ENCODE measurements around the gene WDR59.
"Not testable (repeated sequence)": the region's sequence is repeated elsewhere in the genome, so short reads cannot be mapped to it uniquely, and the experiment has no call there.

Gene WDR59

DNA sequence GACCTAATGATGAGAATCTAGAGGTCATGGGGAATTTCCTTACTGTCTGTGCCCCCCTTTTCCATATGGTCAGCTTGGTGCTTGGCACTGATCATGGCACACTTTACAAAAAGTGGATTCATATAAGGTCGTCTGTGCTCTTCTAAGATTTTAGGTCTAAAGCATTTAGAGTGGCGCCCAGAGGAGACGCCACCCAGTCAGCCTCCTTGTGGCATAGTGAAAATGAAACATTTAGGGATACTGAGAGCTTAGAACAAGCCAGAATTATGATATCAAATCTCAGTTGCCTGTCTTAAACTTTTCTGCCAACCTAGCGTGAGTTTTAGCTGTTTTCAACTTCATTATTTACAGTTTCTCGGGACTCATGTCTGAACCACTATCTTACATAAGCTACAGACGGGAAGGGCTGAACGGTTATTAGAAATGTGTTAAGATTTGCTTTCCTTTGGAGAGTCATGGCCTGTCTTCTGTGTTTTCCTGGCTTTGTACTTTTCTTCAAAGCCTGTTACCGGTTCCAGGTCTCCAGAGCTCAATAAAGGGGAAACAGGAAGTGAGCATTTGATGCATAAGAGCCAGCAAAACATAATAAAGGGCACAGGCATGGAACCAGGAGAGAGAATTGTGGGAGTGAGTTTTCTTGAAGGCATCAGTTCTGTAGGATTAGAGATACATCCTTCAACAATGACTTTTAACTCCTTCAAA is 27.6 kb upstream of the WDR59 start:
- no peak for DNase-seq (ENCODE audit: low spot score)

DNA sequence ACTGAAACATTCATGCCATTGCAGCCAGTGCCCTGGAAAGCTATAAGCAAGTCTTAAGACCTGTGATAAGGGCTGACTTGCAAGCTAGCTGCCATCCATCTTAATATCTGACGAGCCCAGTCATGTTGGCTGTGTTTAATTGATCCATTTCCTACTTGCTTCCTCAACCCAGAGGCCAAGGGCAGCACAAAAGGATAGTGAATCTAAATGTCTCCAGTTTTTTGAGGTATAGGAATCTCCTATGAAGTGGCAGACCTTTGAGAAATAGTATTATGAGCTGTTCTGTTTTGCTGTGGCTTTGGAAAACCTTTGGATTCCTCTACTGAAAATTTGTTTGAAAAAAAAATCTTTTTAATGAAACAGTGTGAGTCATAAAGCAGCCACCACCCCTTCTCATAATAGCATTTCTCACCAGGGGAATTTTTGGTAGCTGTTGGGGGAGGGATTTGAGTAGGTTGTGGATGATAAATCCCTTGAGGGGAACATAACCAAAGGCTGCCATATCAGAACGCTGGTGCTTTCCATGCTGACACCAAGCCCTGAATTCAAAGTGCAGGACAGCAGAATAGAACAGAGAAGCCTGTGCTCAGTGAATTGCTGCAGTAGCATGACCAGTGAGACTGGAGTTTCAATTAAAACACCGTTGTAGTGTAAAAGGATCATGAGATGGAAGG is 26.8 kb upstream of the WDR59 start:
- peak; percentile 60 for DNase-seq (ENCODE audit: low spot score)

DNA sequence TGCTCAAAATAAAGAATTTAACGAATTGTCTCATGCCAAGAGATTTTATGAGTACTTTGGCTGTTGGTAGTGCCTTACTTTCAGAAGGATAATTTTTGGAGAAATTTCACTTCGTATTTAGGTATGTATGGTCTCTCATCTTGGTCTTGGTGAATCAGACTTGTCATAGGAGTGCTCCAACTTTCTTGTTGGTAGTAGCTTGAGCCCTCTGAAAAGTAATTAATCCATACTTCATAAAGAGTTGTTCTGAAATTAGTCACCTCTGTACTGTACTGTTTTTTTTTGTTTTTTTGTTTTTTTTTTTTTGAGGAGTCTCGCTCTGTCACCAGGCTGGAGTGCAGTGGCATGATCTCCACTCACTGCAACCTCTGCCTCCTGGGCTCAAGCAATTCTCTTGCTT is 25.5 kb upstream of the WDR59 start:
- no peak for DNase-seq (ENCODE audit: low spot score)

DNA sequence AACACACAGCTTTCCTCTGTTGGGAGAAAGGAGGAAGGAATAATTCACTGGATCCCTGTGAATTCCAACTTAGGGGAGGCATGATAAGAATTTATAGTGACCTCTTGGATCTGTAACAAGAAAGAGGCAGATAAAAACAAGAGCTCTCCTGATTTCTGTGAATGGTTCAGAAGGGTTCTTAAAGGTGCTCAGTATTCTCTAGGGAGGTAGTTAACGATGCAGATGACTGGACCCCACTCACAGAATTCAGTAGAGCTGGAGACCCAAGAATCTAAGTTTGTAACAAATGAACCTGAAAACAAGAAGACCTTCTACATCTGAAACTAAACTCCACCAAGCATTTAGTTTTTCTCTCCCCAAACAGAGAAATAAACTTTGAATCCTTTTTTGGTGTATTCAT is 22.5 kb upstream of the WDR59 start:
- DNase-seq (ENCODE audit: low spot score), result no peak

DNA sequence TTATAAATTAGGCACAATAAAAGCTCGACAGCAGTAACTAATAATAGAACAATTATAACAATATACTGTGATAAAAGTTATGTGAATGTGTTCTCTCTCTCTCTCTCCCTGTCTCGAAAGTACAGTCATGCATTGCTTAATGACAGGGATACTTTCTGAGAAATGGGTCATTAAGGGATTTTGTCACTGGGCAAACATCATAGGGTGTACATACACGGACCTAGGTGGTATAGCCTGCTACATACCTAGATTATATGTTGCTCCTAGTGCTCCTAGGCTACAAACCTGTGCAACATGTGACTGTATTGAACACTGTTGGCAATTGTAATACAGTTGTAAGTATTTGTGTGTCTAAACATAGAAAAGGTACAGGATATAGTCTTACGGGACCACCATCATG is 20.8 kb upstream of the WDR59 start:
- DNase-seq (ENCODE audit: low spot score), result no peak

DNA sequence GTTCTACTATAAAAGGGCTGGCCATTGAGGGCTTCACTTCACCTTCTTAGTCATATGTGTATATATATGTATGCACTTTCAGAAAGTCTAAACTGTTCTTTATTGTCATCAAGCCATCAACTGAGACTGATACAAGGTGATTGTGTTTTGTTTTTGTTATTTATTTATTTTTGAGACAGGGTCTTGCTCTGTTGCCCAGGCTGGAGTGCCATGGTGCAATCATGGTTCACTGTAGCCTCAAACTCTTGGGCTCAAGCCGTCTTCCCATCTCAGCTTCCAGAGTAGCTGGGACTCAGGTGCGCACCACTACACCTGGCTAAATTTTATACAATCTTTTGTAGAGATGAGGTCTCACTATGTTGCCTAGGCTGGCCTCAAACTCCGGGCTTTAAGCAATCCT is 19.5 kb upstream of the WDR59 start:
- no peak for DNase-seq (ENCODE audit: low spot score)

DNA sequence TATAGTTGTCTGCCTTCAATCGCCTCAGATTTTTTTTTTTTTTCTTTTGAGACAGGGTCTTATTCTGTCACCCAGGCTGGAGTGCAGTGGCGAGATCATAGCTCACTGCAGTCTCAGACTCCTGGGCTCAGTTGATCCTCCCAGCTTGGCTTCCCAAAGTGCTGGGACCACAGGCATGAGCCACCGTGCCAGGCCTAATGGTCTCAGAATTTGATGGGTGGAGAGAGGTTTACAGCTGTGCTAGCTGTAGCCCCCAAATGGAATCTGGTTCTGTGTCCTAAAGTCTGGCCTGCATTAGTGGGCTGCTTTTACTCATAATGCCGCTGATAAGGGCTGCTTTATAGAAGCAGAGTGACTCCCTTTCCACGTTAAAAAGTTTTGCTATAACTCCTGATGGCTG is 19.0 kb upstream of the WDR59 start:
- no peak for DNase-seq (ENCODE audit: low spot score)

DNA sequence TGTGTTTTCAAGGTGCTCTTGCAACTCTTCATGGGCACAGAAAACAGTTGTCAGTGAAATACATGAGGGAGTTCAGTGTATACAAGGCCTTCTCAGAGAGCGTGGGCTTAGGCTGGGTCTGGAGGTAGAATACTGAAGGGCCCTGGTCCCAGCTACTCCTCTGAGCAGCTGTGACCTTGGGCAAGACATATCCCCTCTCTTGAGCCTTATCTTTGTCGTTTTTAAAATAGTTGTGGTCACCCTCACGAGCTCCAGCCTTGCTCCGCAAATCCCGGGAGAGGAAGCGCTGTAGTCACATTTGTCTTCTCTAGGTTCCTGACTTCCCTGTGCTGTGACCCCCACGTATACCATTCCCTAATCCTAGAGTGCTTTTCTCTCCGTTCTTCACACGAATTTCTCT is 17.6 kb upstream of the WDR59 start:
- DNase-seq (ENCODE audit: low spot score), result no peak

DNA sequence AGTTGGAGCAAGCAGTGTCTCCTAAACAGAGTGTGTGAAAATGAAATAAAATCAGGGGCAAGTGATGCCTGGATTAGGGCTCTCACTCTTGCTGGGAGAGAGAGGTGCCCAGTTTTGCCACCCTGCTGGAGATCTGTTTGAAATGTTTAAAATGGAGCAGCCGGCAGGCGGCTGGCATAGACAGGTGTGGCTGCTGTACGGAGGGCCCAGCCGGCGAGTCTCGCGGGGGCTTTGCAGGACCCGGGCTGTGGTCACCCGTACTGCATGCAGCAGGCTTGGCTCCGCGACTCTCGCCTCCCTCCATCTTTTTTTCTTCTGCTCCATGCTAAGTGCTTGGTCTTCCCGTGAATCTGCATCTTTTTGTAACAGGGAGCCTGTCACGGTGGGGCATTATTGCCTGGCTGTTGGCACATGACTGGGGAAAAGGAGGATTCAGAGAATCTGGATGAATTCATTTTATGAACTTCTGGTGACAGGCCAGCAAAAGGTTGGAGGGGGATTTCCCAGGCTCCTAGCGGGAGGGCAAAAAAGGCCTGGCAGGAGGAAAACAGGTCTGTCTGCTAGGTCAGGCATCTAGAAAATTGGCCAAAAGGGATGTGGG is 15.7 kb upstream of the WDR59 start:
- no peak for DNase-seq (ENCODE audit: low spot score)

DNA sequence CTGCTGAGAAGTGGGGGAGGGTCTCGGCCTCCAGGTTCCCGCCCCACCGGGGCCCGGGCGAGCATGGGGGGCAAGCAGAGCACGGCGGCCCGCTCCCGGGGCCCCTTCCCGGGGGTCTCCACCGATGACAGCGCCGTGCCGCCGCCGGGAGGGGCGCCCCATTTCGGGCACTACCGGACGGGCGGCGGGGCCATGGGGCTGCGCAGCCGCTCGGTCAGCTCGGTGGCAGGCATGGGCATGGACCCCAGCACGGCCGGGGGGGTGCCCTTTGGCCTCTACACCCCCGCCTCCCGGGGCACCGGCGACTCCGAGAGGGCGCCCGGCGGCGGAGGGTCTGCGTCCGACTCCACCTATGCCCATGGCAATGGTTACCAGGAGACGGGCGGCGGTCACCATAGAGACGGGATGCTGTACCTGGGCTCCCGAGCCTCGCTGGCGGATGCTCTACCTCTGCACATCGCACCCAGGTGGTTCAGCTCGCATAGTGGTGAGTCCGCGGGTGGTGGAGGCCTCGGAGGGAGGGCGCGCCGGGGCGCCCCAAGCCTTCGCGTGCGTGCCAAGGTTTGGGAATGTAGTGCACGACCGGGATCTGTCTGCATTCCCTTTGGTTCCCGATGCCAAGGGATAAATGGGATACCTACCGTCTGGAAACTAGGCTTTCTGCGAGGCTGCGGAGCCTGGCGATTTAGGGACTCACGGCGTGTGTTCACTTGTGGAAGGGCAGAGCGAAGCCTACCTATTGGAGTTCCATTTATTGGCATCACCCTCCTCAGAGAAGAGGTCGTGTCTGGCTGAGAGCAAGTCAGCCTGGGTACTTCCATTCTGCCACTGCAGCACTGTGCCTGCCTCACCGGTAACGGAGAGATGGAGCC is 14.9 kb upstream of the WDR59 start:
- no peak for DNase-seq (ENCODE audit: low spot score)

DNA sequence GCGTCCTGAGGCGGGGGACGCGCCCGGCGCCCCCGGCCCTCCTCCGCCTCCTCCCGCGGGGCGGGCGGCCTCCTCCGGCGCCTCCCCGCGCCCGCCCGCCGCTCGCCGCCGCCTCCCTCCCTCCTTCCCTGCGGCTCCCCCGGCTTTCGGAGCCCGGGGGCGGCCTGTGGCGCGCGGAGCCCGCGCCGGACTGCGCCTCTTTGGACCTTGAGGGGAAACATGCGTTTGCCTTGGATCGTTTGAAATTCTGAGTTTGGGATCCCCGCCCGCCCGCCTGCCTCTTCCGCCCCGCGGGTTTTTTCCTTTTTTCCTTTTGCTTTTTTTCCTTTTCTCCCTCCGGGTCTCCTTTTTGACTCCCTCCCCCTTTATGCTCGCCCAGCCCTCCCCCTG is 14.3 kb upstream of the WDR59 start:
- DNase-seq (ENCODE audit: low spot score), result no peak

DNA sequence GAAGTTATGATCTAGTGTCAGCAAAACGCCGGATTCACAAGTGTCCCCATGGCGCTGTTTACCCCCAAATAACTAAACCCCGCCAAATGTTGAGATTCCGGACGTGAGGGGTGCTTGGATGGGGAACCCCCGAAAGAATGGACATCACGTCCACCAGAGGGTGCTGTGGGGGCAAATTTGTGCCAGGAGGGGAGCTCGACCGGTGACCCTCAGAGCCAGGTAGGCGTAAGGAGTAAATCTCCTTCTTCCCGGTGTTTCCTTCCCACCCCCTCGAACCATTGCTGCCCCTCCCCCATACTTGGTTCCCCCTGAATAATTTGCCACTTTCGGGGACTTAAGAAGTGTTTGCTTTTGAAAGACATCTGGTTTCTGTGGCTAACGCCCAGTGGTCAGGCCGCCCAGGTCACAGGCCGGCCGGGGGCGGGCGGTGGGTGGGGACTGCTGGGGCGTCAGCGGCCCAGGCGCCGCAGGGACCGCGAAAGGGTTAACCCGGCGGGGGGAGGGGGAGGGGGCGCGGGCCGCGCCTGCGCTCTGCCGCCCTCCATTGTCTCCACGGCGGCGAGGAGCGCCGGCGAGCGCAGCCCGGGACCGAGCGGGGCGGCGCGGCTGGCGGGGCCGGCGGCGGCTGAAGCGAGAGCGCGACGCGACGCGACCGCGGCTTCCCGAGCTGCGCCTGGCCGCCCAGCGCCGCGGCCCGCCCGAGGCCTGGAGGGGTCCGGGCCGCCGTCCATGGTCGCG is 13.7 kb upstream of the WDR59 start, which contains the start of gene ZNRF1:
Gene ZNRF1, plus strand, starts transcription at position 544 of the 738 bp plus-strand sequence. CDS start 648 bp downstream, outside the sequence.
- peak; percentile 86 for DNase-seq (ENCODE audit: low spot score)

DNA sequence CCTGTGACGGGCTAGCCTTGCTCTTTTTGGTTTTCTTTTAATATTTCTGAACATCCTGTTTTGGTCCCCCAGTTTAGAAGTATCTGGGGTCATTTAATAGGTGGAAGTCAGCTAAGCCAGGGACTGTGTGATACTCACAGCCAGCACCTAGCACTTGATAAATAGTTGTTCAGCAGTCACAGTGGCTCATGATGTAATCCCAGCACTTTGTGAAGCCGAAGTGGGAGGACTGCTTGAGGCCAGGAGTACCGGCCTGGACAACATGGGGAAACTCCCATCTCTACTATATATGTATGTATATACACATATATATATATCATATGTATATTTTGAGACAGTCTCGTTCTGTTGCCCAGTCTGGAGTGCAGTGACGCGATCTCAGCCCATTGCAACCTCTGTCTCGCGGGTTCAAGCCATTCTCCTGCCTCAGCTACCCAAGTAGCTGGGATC is 12.1 kb upstream of the WDR59 start:
- no peak for DNase-seq (ENCODE audit: low spot score)

DNA sequence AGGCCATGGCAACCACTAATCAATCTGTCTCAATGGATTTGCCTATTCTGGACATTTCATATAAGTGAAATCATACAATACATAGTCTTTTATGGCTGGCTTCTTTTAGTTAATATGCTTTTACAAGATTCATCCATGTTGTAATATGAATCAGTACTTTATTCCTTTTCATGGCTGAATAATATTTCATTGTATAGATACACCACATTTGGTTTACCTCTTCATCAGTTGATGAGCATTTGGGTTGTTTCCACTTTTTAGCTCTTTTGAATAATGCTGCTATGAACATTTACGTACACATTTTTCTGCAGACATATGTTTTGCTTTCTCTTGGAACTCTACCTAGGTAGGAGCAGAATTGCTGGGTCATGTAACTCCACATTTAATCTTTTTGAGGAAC is 11.1 kb upstream of the WDR59 start:
- no peak for DNase-seq (ENCODE audit: low spot score)

DNA sequence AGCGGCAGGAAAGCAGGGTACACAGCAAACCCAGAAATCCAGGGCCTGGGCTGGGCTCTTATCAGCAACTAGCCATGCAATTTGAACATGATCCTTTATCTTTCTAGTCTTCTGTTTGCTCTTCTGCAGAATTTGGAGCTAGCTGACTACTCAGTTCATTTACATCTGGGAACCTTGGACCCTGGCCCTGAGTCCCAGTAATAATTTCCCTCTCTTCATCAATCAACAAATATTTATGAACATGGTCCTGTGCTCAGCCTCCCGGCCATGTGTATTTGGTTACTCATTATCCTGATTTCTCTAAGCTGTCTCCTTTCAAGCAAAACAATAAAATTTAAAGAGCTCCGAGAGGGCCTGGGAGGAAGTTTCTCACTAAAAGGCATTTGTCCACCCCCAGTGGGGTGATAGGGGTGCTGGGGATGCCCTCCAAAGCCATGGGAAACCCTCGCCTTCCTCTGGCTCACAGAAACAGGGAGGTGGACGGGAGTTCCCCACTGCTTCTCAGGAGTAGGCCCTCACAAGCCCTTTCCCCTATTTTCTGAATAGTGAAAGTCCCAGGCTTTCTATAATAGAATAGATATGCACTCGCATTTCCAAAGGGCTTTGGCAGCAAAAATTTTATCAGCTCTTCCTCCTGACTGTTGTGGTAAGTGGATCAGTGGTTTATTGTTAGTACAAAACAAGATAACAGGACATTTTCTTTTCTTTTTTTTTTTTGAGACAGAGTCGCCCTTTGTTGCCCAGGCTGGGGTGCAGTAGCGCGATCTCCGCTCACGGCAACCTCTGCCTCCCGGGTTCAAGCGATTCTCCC is 6.9 kb upstream of the WDR59 start:
- DNase-seq (ENCODE audit: low spot score), result no peak

DNA sequence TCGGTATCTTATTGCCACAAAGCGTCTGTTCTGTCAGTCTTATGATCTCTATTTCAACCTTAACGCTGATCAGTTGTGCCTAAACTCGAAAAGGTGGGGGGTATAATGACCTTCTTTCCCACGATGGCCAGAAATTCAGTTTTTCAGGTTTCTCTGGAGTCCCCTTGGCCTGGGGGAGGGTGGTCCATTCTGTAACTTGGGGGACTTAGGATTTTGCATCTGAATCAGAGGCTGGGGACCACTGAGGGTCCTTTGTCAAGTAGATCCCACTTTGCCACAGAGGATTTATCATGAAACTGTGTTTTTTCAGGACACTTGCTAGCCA is 6.3 kb upstream of the WDR59 start:
- DNase-seq (ENCODE audit: low spot score), result no peak

DNA sequence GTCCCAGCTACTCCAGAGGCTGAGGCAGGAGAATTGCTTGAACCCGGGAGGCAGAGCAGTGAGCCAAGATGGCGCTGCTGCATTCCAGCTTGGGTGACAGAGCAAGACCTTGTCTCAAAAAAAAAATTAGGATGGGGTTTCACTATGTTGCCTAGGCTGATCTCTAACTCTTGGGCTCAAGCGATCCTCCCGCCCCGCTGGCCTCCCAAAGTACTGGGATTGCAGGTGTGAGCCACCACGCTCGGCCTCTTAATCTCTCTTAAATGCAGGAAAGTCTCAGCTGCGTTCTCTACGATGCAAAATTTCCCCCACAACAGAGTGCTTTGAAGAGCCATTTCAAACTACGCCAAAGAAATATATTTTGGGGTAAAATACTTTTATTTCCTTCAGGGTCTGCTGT is 5.9 kb upstream of the WDR59 start:
- DNase-seq (ENCODE audit: low spot score), result no peak

DNA sequence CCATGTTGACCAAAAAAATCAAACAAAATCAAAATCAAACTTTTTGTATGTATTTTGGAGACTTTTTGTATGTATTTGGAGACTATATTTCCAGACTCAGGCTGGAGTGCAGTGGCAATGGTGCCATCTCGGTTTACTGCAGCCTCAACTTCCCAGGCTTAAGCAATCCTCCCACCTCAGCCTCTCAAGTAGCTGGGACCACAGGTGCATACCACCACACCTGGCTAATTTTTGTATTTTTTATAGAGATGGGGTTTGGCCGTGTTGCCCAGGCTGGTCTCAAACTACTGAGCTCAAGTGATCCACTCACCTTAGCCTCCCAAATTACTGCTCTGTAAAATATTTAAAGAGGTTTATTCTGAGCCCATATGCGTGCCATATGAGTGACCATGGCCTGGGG is 4.9 kb upstream of the WDR59 start:
- not testable (repeated sequence) for DNase-seq (ENCODE audit: low spot score)

DNA sequence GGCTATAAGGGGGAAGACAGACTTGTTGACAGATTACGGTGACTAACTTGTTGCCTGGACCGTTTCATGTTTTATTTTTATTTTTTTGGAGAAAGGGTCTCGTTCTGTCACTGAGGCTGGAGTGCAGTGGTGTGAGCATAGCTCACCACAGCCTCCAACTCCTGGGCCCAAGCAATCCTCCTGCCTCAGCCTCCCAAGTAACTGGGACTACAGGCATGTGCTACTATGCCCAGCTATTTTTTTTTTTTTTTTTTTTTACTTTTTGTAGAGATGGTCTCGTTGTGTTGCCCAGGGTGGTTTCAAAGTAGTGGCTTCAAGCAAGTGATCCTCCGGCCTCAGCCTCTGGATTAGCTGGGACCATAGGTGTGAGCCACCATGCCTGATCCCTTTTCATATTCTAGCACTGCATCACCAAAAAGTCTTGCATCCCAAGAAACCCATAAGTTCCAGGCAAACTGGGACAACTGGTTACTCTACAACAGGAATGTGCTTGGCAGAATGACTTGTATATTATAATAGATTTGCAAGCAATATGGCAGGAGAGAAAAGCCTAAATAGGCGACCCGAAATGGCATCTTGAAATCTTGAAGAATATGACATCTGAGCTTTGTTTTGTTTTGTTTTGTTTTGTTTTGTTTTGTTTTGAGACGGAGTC is 2.2 kb upstream of the WDR59 start:
- DNase-seq (ENCODE audit: low spot score), result no peak

DNA sequence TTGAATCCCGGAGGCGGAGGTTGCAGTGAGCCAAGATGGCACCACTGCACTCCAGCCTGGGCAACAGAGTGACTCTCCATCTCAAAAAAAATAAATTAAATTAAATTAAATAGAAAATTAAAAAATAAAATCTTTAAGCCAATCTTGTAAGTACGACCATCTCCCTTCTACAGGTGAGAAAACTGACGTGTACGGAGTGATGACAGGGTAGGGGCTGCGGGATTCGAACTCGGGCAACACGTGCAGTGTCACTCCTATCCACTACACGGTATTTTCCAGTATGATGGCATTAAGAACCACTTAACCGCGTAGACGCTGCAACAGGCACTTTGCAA is 762 bp downstream of the WDR59 start:
- no peak for DNase-seq (ENCODE audit: low spot score)

DNA sequence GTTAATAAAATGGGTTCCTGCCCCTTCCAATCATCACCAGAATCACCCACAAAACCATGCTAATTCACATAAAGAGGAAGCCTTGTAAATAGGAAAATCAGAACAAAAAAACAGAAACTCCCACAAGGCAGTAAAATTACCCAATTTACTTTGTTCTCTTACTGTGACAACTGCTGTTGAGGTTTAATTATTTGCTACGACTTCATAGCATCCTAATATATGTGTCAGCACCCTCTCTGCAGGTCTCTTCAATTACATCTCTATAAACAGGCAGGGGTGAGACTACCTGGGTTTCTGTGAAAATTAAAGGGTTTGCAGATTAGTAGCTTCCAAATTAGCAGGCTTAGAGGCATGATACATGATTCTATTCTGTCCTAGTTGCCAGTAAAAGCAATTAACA is 2.7 kb downstream of the WDR59 start:
- DNase-seq (ENCODE audit: low spot score), result no peak
